Measurements from ENCODE around the gene FKBP1A.

DNA sequence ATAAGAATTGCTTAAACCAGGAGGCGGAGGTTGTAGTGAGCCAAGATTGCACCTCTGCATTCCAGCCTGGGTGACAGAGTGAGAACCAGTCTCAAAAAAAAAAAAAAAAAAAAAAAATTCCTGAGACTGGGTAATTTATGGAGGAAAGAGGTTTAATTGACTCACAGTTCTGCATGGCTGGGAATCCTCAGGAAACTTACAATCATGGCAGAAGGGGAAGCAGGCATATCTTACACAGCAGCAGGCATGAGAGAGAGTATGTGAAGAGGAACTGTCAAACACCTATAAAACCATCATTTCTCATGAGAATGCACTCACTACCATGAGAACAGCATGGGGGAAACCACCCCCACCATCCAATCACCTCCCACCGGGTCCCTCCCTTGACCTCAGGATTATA is 1.8 kb upstream of the FKBP1A start:
- no peak for TF ChIP-seq POLR2A (IDR thresholded peaks at IDR 0.05)
- TF ChIP-seq, protein P1, sequence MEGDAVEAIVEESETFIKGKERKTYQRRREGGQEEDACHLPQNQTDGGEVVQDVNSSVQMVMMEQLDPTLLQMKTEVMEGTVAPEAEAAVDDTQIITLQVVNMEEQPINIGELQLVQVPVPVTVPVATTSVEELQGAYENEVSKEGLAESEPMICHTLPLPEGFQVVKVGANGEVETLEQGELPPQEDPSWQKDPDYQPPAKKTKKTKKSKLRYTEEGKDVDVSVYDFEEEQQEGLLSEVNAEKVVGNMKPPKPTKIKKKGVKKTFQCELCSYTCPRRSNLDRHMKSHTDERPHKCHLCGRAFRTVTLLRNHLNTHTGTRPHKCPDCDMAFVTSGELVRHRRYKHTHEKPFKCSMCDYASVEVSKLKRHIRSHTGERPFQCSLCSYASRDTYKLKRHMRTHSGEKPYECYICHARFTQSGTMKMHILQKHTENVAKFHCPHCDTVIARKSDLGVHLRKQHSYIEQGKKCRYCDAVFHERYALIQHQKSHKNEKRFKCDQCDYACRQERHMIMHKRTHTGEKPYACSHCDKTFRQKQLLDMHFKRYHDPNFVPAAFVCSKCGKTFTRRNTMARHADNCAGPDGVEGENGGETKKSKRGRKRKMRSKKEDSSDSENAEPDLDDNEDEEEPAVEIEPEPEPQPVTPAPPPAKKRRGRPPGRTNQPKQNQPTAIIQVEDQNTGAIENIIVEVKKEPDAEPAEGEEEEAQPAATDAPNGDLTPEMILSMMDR (IDR thresholded peaks at IDR 0.05), result no peak

Data from gastroesophageal sphincter (tissue), 3 donors.